Left ventricle myocardium inferior (tissue), 1 donor: Measurements from ENCODE around the gene AUTS2. TPM values are rescaled to one million over a fixed set of nuclear protein-coding genes. Genes with fewer than 3 reads are reported as not detected.

Experiments
- DNase-seq: peaks from one replicate; pipeline ENCODE4 v3.0.0-alpha.2; 2020
- H3K27ac ChIP-seq: fragments of 200-600 bp; replicated peaks from 2 replicates; pipeline ENCODE4 v1.8.0; 2021
- H3K27me3 ChIP-seq: fragments of 200-600 bp; 2 replicates; pipeline ENCODE4 v1.8.0; 2021; ENCODE audit warnings: low read depth
- H3K36me3 ChIP-seq: fragments of 200-600 bp; 2 replicates; pipeline ENCODE4 v1.8.0; 2021
- H3K4me1 ChIP-seq: fragments of 200-600 bp; 2 replicates; pipeline ENCODE4 v1.8.0; 2021
- H3K4me3 ChIP-seq: fragments of 200-600 bp; 2 replicates; pipeline ENCODE4 v1.8.0; 2021; ENCODE audit warnings: mild to moderate bottlenecking, moderate library complexity
- H3K9me3 ChIP-seq: fragments of 200-600 bp; replicated peaks from 2 replicates; pipeline ENCODE4 v1.8.0; 2021
- CTCF ChIP-seq: fragments of 200-600 bp; IDR thresholded peaks from 2 replicates; pipeline ENCODE4 v1.8.0; 2021; ENCODE audit warnings: antibody characterized with exemption, mild to moderate bottlenecking, borderline replicate concordance
- intact Hi-C: fragments of 100-400 bp; cut with micrococcal nuclease; formaldehyde crosslinking; loops from one replicate; pipeline ENCODE4 v1.11.0; 2022
- total RNA-seq: library from RNA; stranded (reverse); fragmentation: NEBNext Ultra II Directional; extraction: Animal tissue kit (Norgen Biotek cat#: 25700); gene quantifications from one replicate; pipeline ENCODE4 v1.2.1, GENCODE V29; 2021
- donor health status: DM: no; HTN: yes; CAD: no; lungs with severe emphysema.

The AUTS2 gene
- total RNA-seq, 1 donor from 2014 or later: 10.5 TPM

GRCh38 chr7:70836946-70837345 is 1238.7 kb downstream of the AUTS2 start:
- Histone ChIP-seq H3K9me3 (peaks cover 7% of the 10 kb centered on the region), H3K27me3 (peaks cover 50% of the 10 kb centered on the region), H3K4me1 (no peaks in the 10 kb centered on the region), H3K36me3 (no peaks in the 10 kb centered on the region), H3K27ac (no peak overlapping the region), H3K4me3 (no peak overlapping the region)
- no peak for TF ChIP-seq CTCF
- intact Hi-C loops: no loop called here
- no peak for DNase-seq

- peaks cover 13% of the 10 kb centered on the region for H3K9me3 ChIP-seq
- TF ChIP-seq CTCF: no peak
- H3K27me3 ChIP-seq: peaks cover 44% of the 10 kb centered on the region
- intact Hi-C loops: no loop called here
- no peak overlapping the region for H3K4me3 ChIP-seq
- no peaks in the 10 kb centered on the region for H3K4me1 ChIP-seq
- no peaks in the 10 kb centered on the region for H3K36me3 ChIP-seq
- no peak for DNase-seq
- no peak overlapping the region for H3K27ac ChIP-seq
These were observed 1239.3 kb downstream of the AUTS2 start for GRCh38 chr7:70837589-70837988.

GRCh38 chr7:70838292-70838907 is 1240.1 kb downstream of the AUTS2 start:
- Histone ChIP-seq H3K27me3 (peaks cover 44% of the 10 kb centered on the region), H3K27ac (no peak overlapping the region), H3K4me1 (no peaks in the 10 kb centered on the region), H3K9me3 (peaks cover 21% of the 10 kb centered on the region), H3K36me3 (no peaks in the 10 kb centered on the region), H3K4me3 (no peak overlapping the region)
- intact Hi-C loops: no loop called here
- TF ChIP-seq CTCF: no peak
- no peak for DNase-seq
